Neural crest cell (in vitro differentiated cells): ENCODE results near the gene FAF1. TPM values are rescaled to one million over a fixed set of nuclear protein-coding genes. Genes with fewer than 3 reads are reported as not detected.

Source experiments
- DNase-seq: peaks from one replicate; pipeline ENCODE4 v3.0.0; 2021; ENCODE audit warnings: low read depth, mixed read lengths, low spot score
- H3K27ac Mint-ChIP-seq: one replicate; pipeline ENCODE4 v1.8.0; 2021; ENCODE audit warnings: mild to moderate bottlenecking, mixed read lengths; ENCODE audit not compliant: unreplicated experiment
- H3K27me3 Mint-ChIP-seq: 2 replicates; pipeline ENCODE4 v1.8.0; 2021; ENCODE audit warnings: low read depth, mild to moderate bottlenecking, mixed read lengths
- H3K36me3 Mint-ChIP-seq: 2 replicates; pipeline ENCODE4 v1.8.0; 2021; ENCODE audit warnings: low read depth, mild to moderate bottlenecking, mixed read lengths
- H3K4me1 Mint-ChIP-seq: 2 replicates; pipeline ENCODE4 v1.8.0; 2021; ENCODE audit warnings: mixed read lengths
- H3K4me3 Mint-ChIP-seq: one replicate; pipeline ENCODE4 v1.8.0; 2021; ENCODE audit warnings: mild to moderate bottlenecking, mixed read lengths
- H3K9me3 Mint-ChIP-seq: 2 replicates; pipeline ENCODE4 v1.8.0; 2021; ENCODE audit warnings: mixed read lengths
- CTCF ChIP-seq: fragments of 200-600 bp; sonication (generic); conservative IDR thresholded peaks from 2 replicates; pipeline ENCODE4 v1.5.0; 2021; ENCODE audit warnings: antibody characterized with exemption, mild to moderate bottlenecking
- total RNA-seq: library from RNA; stranded (reverse); gene quantifications from 2 replicates; pipeline ENCODE4 v1.2.1, GENCODE V29; 2021

Gene FAF1
- total RNA-seq, 1 donor from 2014 or later, result 73.0 TPM

- Mint-ChIP-seq H3K27me3 (peaks cover 95% of the 10 kb centered on the region), H3K4me1 (peaks cover 5% of the 10 kb centered on the region), H3K4me3 (no peak overlapping the region), H3K27ac (no peak overlapping the region), H3K9me3 (no peaks in the 10 kb centered on the region), H3K36me3 (no peaks in the 10 kb centered on the region)
- no peak for TF ChIP-seq CTCF
- DNase-seq, result no peak
Observed at GRCh38 chr1:50981741-50982140, 21.7 kb upstream of the FAF1 start.

GRCh38 chr1:50980505-50980904, 20.4 kb upstream of the FAF1 start:
- DNase-seq, result no peak
- no peaks in the 10 kb centered on the region for H3K9me3 Mint-ChIP-seq
- peaks cover 95% of the 10 kb centered on the region for H3K27me3 Mint-ChIP-seq

GRCh38 chr1:50979937-50980336, 19.9 kb upstream of the FAF1 start:
- H3K36me3 Mint-ChIP-seq, result no peaks in the 10 kb centered on the region
- TF ChIP-seq CTCF, result no peak
- peaks cover 95% of the 10 kb centered on the region for H3K27me3 Mint-ChIP-seq
- DNase-seq, result no peak
- no peak overlapping the region for H3K4me3 Mint-ChIP-seq
- no peaks in the 10 kb centered on the region for H3K9me3 Mint-ChIP-seq
- H3K4me1 Mint-ChIP-seq, result peaks cover 5% of the 10 kb centered on the region
- no peak overlapping the region for H3K27ac Mint-ChIP-seq

More at GRCh38 chr1:50980505-50980904, 20.4 kb upstream of the FAF1 start:
- no peak overlapping the region for H3K4me3 Mint-ChIP-seq
- peaks cover 5% of the 10 kb centered on the region for H3K4me1 Mint-ChIP-seq
- H3K27ac Mint-ChIP-seq, result no peak overlapping the region
- H3K36me3 Mint-ChIP-seq, result no peaks in the 10 kb centered on the region
- TF ChIP-seq CTCF, result no peak

GRCh38 chr1:50978852-50979781, 19.1 kb upstream of the FAF1 start:
- TF ChIP-seq CTCF, result no peak
- H3K4me3 Mint-ChIP-seq, result peak overlapping the region; percentile 72
- H3K27me3 Mint-ChIP-seq, result peaks cover 96% of the 10 kb centered on the region
- H3K36me3 Mint-ChIP-seq, result no peaks in the 10 kb centered on the region
- no peaks in the 10 kb centered on the region for H3K9me3 Mint-ChIP-seq
- no peak overlapping the region for H3K27ac Mint-ChIP-seq
- no peak for DNase-seq
- peaks cover 5% of the 10 kb centered on the region for H3K4me1 Mint-ChIP-seq

GRCh38 chr1:50978144-50978851, 18.2 kb upstream of the FAF1 start:
- H3K27me3 Mint-ChIP-seq, result peaks cover 96% of the 10 kb centered on the region
- H3K27ac Mint-ChIP-seq, result no peak overlapping the region
- peaks cover 5% of the 10 kb centered on the region for H3K4me1 Mint-ChIP-seq
- H3K4me3 Mint-ChIP-seq, result peak overlapping the region; percentile 72
- H3K36me3 Mint-ChIP-seq, result no peaks in the 10 kb centered on the region
- no peaks in the 10 kb centered on the region for H3K9me3 Mint-ChIP-seq
- no peak for TF ChIP-seq CTCF
- peak; percentile 25 for DNase-seq
